SK-N-SH (cell line): Measurements from ENCODE around the gene NAPG.

ENCODE experiments used
- CTCF ChIP-seq: fragments of 200-600 bp; sonication (generic); IDR thresholded peaks from 2 replicates; pipeline ENCODE4 v1.6.1; 2017; ENCODE audit warnings: antibody characterized with exemption, mild to moderate bottlenecking, moderate library complexity
- RAD21 ChIP-seq: IDR thresholded peaks from 2 replicates; pipeline ENCODE4 v1.6.1; 2012; ENCODE audit warnings: mild to moderate bottlenecking, low read length

GRCh38 chr18:10585260-10585659, 59.4 kb downstream of the NAPG start:
- TF ChIP-seq RAD21 (no peak), CTCF (no peak)
